GF-D8 (cell line): Measurements from ENCODE around the gene L3MBTL3.
"Not testable (repeated sequence)": the region's sequence is repeated elsewhere in the genome, so short reads cannot be mapped to it uniquely, and the experiment has no call there.

Experiments used
- DNase-seq: peaks from one replicate; lab custom pipeline; 2025; lab: John Stamatoyannopoulos, UW

Gene L3MBTL3

DNA sequence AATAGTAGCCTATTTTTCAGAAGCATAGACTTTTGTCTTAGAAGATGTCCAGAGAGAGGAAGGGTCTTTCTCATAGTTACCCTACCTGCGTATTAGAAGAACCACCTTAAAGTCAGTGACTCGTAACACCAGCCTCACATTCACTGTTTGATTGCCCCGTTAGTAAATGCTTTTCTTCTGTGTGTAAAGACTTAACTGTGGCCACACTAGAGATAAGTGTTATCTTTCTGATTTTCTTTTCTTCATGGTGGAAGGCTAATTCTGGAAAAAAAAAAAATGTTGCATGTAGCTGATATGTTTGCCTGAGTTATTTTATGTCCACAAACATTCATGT, 120.5 kb downstream of the L3MBTL3 start:
- DNase-seq, result no peak

- no peak for DNase-seq
These were observed 121.7 kb downstream of the L3MBTL3 start for GRCh38 chr6:130140084-130140483.

DNA sequence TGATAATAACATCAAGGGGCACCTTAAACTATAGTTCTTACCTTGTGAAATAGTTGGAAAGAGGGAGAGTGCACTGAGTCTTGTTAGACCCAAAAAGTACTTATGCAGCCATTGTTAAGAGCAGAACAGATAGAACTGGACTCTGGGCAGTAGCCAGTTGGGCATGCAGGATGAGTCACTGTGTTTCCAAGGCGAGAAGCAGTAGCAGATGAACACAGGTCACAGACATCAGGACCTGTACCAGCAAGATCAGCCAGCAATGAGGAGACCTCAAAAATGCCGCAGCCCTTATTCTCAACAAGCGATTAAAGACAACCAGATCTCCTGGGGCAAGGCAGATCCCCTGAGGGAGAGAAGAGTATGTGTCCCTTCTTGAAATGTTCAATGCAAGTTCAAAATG, 125.3 kb downstream of the L3MBTL3 start:
- no peak for DNase-seq

DNA sequence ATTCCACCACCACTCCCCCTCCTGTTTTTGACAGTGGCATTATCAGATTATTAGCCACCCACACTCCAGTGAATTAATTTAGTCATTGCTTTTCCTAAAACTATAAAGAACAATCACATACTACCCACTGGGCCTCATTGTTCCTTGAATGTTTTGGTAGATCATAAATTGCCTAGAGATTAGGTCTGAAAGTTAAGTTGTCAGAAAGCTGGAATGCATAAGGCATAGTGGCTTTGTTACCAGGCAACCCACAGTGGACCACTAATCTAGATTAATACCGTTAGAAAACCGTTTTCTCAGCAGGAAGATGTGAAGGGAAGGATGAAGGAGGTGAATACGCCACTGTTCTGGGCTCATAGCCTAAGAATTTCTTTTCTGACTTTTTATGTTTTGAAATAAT, 128.7 kb downstream of the L3MBTL3 start:
- no peak for DNase-seq

- no peak for DNase-seq
These were observed 129.8 kb downstream of the L3MBTL3 start for GRCh38 chr6:130148181-130148580.

DNA sequence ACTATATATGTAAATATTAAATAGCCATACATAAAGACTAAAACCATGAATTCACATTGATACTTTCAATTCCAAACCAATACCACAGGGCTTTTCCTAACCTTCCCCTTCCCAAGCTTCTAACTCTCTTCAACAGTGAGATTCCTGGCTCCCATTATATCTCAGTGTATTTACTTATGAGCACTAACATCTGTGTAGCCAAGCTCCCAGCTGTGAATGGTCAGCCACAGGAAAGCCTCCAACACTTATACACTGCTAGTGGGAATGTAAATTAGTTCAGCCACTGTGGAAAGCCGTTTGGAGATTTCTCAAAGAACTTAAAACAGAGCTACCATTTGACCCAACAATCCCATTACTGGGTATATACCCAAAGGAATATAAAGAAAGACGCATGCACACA, 130.6 kb downstream of the L3MBTL3 start:
- DNase-seq, result not testable (repeated sequence)

GRCh38 chr6:130150906-130151305, 132.5 kb downstream of the L3MBTL3 start:
- no peak for DNase-seq

- no peak for DNase-seq
These were observed 134.6 kb downstream of the L3MBTL3 start for GRCh38 chr6:130152908-130153510.

DNA sequence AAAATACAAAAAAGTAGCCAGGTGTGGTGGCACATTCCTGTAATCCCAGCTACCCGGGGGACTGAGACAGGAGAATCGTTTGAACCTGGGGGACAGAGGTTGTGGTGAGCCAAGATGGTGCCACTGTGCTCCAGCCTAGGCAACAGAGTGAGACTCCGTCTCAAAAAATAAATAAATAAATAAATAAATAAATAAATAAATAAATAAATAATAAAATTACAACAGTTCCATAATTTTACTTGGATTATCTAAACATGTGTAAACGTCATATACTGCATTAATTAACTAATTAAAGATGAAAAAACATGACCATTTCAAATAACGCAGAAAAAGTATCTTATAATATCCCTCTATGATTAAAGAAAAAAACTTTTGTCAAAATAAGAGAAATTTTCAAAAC, 138.5 kb downstream of the L3MBTL3 start:
- no peak for DNase-seq

- no peak for DNase-seq
These were observed 139.7 kb downstream of the L3MBTL3 start for GRCh38 chr6:130158056-130158455.

DNA sequence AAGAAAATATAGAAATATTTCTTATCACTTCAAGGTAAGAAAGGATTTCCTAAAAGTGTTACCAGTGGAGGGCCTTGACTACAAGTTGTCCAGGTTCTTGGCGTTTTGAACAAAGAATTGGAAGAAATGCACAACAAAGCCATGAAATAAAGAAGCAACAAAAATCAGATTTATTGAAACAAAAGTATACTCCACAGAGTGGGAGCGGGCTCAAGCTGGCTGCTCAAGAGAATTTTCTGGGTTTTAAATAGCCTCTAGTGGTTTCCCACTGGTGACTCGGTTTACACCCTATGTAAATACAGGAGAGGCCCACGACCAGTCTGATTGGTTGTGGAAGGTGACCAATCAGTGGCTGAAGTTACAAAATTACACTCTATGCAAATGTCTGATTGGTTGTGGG, 140.2 kb downstream of the L3MBTL3 start:
- DNase-seq, result no peak

DNA sequence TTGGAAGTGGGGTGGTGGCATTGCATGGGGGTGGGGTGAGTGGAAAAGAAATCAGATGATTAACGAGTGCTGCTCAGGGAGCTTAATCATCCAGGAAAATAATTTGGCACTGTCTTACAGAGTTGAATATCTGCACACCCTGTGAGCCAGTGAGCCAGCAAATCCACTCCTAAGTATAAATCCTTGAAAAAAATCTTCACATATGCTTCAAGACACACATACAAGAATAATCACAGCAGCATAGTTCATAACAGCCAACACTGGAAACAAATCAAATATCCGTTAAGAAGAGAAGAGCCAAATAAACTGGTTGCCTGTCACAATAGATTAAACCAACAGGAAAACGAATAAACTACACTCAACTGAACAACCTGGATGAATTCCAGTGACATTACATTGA, 141.6 kb downstream of the L3MBTL3 start:
- DNase-seq, result no peak

GRCh38 chr6:130161683-130162404, 143.5 kb downstream of the L3MBTL3 start:
- DNase-seq, result no peak

DNA sequence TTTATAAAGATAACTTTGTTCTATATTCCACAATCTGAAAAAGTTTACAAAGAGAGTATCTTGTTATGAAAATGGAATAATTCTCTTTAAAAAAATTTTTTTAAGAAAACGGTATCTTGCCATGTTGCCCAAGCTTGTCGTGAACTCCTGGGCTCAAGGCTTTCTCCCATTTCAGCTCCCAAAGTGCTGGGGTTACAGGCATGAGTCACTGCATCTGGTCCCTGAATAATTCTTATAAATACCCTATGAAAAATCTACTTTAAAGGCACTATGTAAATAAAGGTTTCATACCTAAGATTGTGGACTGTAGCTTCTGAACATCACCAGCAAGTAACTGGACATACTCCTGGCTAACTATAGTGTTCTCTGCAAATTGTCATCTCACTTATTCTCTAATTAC, 144.0 kb downstream of the L3MBTL3 start:
- no peak for DNase-seq

DNA sequence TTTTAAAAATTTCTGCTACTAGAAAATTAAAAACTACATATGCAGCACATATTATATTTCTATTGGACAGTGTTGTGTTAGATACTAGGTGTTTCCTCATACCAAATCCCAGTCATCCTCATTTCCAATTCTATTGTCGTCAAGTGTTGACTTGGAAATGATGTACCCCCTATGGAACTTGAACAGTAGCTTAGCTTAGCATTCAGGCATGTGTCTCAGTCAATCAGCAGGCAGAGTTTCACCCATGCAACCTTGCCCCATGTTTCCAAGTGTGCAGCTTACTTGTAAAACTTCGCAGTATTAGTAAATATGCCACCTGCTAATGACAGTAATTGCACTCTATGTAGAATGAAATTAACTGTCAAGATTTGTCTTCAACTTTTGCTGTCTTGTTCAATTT, 144.9 kb downstream of the L3MBTL3 start:
- DNase-seq, result no peak

- DNase-seq, result no peak
These were observed 145.9 kb downstream of the L3MBTL3 start for GRCh38 chr6:130164251-130164650.

- no peak for DNase-seq
These were observed 149.3 kb downstream of the L3MBTL3 start for GRCh38 chr6:130167655-130168054.

GRCh38 chr6:130170160-130170559, 151.8 kb downstream of the L3MBTL3 start:
- not testable (repeated sequence) for DNase-seq

DNA sequence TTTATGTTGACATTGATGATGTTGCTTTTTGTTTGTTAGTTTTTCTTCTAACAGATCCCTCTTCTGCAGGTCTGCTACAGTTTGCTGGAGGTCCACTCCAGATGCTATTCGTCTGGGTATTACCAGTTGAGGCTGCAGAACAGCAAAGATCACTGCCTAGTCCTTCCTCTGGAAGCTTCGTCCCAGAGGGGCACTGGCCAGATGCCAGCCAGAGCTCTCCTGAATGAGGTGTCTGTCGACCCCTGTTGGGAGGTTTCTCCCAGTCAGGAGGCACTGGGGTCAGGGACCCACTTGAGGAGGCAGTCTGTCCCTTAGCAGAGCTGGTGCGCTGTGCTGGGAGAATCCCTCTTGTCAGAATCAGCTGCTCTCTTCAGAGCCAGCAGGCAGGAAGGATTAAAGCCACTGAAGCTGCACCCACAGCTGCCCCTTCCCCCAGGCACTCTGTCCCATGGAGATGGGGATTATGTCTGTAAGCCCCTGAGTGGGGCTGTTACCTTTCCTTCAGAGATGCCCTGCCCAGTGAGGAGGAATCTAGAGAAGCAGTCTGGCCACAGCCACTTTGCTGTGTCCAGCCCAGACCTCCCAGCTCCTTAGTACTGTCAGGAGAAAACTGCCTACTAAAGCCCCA, 155.1 kb downstream of the L3MBTL3 start:
- not testable (repeated sequence) for DNase-seq

GRCh38 chr6:130176378-130176777, 158.0 kb downstream of the L3MBTL3 start:
- no peak for DNase-seq

- no peak for DNase-seq
These were observed 160.3 kb downstream of the L3MBTL3 start for GRCh38 chr6:130178692-130179091.

DNA sequence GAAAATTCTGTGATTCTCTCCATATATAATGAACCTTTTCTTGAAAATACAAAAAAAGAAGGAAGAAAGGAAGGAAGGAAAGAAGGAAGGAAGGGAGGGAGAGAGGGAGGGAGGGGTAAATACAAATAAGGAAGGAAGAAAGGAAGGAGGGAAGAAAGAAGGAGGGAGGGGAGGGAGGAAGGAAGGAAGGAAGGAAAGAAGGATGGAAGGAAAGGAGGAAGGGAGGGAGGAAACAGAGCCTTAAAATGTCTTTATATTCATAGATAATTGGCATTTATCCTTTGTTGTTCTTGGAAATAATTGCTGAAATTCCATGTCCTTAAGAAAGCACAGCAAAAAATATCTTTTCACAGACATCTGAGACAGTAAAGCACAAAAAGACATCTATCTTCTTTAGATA, 164.1 kb downstream of the L3MBTL3 start:
- no peak for DNase-seq
